ENCODE results near the gene CCDC12.

The CCDC12 gene

DNA sequence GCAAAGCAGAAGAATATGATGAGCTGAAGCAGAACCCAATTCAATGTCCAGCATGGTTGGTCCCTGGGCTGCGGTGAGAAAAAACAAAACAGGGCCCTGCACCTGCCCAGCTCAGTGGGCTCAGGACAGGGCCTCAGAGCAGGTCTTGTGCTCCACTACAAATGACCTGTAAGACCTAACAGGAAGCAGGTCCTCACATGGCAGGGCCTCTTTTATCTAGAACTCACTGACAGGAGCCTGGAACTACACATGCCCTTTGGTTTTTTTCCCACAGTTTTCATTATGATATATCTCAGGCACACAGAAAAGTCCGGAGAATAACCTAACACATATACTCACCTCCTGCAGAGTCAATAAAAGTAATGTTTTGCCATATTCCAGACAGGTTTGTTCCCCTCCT, 38.4 kb downstream of the CCDC12 start:
- no peak overlapping the region for H2AFZ ChIP-seq (ENCODE audit: low read depth)
- H3K36me3 ChIP-seq (ENCODE audit: insufficient read depth) = no peaks in the 10 kb centered on the region
- no peak overlapping the region for H3K4me3 ChIP-seq (IDR thresholded peaks at IDR 0.05; ENCODE audit: insufficient read depth, low read depth, low read length)
- no peak overlapping the region for H3K27ac ChIP-seq
- no peaks in the 10 kb centered on the region for H3K27me3 ChIP-seq (ENCODE audit: insufficient read depth, low read depth)
- no peaks in the 10 kb centered on the region for H4K20me1 ChIP-seq (ENCODE audit: insufficient read depth)
- no peak for TF ChIP-seq CTCF (conservative IDR thresholded peaks at IDR 0.05; ENCODE audit: low read depth, low read length)
- no peak overlapping the region for H3K9ac ChIP-seq
- H3K4me2 ChIP-seq = no peak overlapping the region
- H3K4me1 ChIP-seq (ENCODE audit: low read depth, poor library complexity, severe bottlenecking) = peaks cover 3% of the 10 kb centered on the region
- no peaks in the 10 kb centered on the region for H3K79me2 ChIP-seq (ENCODE audit: insufficient read depth, low read depth)

GRCh38 chr3:46936733-46937250, 39.8 kb downstream of the CCDC12 start:
- no peaks in the 10 kb centered on the region for H3K27me3 ChIP-seq (ENCODE audit: insufficient read depth, low read depth)
- no peak overlapping the region for H3K4me3 ChIP-seq (IDR thresholded peaks at IDR 0.05; ENCODE audit: insufficient read depth, low read depth, low read length)
- H3K4me2 ChIP-seq = no peak overlapping the region
- H3K9ac ChIP-seq = no peak overlapping the region
- no peak overlapping the region for H2AFZ ChIP-seq (ENCODE audit: low read depth)
- H4K20me1 ChIP-seq (ENCODE audit: insufficient read depth) = no peaks in the 10 kb centered on the region
- H3K36me3 ChIP-seq (ENCODE audit: insufficient read depth) = no peaks in the 10 kb centered on the region
- no peak for TF ChIP-seq CTCF (conservative IDR thresholded peaks at IDR 0.05; ENCODE audit: low read depth, low read length)
- H3K79me2 ChIP-seq (ENCODE audit: insufficient read depth, low read depth) = peaks cover 1% of the 10 kb centered on the region; the same call in 1 of the 2 replicates
- no peak overlapping the region for H3K27ac ChIP-seq
- H3K4me1 ChIP-seq (ENCODE audit: low read depth, poor library complexity, severe bottlenecking) = peaks cover 15% of the 10 kb centered on the region

DNA sequence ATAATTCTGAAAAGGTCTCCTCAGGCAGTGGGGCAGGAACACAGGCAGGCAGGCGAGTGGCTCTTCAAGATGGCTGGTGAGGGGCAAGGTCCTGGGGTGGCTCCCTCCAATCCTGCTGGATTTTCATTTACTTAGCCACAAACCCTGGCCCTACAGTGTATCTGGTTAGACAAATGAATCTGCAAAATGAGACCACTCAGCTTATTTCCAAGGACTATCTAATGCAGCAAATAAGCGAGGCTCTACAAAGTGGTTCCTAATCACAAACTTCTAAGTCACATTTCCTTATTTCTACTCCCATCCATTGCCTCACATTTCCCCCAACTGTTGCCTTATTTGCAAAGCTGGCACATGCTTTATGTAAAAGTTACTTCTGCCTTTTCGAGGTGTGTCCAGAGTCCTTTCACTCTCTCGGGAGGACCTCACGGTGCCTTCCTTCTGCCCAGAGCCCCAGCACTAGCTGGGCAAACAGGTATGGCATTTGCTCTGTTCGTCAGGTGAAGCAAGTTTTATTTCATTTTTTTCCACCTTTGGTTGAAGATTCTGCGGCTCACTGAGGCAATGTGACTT, 40.5 kb downstream of the CCDC12 start:
- no peaks in the 10 kb centered on the region for H3K27me3 ChIP-seq (ENCODE audit: insufficient read depth, low read depth)
- peaks cover 20% of the 10 kb centered on the region for H3K4me1 ChIP-seq (ENCODE audit: low read depth, poor library complexity, severe bottlenecking)
- no peak overlapping the region for H2AFZ ChIP-seq (ENCODE audit: low read depth)
- no peak overlapping the region for H3K9ac ChIP-seq
- no peak for TF ChIP-seq CTCF (conservative IDR thresholded peaks at IDR 0.05; ENCODE audit: low read depth, low read length)
- no peaks in the 10 kb centered on the region for H4K20me1 ChIP-seq (ENCODE audit: insufficient read depth)
- no peak overlapping the region for H3K4me2 ChIP-seq
- peaks cover 6% of the 10 kb centered on the region; the same call in 1 of the 2 replicates for H3K79me2 ChIP-seq (ENCODE audit: insufficient read depth, low read depth)
- no peak overlapping the region for H3K27ac ChIP-seq
- no peak overlapping the region for H3K4me3 ChIP-seq (IDR thresholded peaks at IDR 0.05; ENCODE audit: insufficient read depth, low read depth, low read length)
- no peaks in the 10 kb centered on the region for H3K36me3 ChIP-seq (ENCODE audit: insufficient read depth)

DNA sequence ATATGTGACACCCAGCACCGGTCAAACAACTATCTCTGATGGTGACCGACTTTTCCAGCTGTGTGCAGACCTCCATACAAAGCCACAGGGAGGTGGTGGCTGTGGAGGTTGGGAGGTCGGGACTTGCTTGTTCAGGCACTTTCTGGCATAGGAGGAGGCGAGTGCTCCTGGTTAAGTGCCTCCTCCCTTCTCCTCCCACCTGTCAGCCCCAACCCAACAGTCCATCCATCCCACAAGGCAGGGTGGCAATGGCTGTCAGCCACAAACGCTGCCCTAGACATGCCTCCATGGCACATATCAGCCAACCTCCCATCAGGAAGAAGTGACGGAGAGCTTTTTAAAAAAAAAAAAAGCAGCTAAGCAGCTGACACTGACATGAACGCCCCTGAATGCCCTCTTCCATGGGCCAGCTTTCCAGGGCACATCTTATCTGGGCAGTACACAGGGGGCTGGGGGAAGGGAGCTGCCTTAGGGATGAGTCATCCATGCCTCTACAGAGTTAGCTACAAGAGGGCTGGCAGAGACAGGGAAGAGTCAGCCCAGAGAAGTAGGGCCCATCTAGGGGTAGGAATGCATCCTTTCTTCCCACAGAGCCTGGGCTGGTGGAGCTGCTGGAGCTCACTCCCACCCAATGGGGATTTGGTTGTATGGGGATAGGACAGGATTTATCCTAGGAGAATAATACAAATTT, 41.2 kb downstream of the CCDC12 start:
- Histone ChIP-seq H2AFZ (ENCODE audit: low read depth) (no peak overlapping the region), H3K36me3 (ENCODE audit: insufficient read depth) (no peaks in the 10 kb centered on the region), H3K4me3 (IDR thresholded peaks at IDR 0.05; ENCODE audit: insufficient read depth, low read depth, low read length) (no peak overlapping the region), H3K4me1 (ENCODE audit: low read depth, poor library complexity, severe bottlenecking) (peaks cover 20% of the 10 kb centered on the region), H3K79me2 (ENCODE audit: insufficient read depth, low read depth) (peaks cover 6% of the 10 kb centered on the region; the same call in 1 of the 2 replicates), H3K4me2 (no peak overlapping the region), H4K20me1 (ENCODE audit: insufficient read depth) (no peaks in the 10 kb centered on the region), H3K27me3 (ENCODE audit: insufficient read depth, low read depth) (no peaks in the 10 kb centered on the region), H3K27ac (no peak overlapping the region), H3K9ac (no peak overlapping the region)
- no peak for TF ChIP-seq CTCF (conservative IDR thresholded peaks at IDR 0.05; ENCODE audit: low read depth, low read length)
